Measurements from ENCODE around the gene CFAP46. TPM values are rescaled to one million over a fixed set of nuclear protein-coding genes. Genes with fewer than 3 reads are reported as not detected.

CFAP46 gene
- total and polyA plus RNA-seq, 2 of the 4 experiments (the other 2 are of a cell fraction) = 1.3 to 1.8 TPM

DNA sequence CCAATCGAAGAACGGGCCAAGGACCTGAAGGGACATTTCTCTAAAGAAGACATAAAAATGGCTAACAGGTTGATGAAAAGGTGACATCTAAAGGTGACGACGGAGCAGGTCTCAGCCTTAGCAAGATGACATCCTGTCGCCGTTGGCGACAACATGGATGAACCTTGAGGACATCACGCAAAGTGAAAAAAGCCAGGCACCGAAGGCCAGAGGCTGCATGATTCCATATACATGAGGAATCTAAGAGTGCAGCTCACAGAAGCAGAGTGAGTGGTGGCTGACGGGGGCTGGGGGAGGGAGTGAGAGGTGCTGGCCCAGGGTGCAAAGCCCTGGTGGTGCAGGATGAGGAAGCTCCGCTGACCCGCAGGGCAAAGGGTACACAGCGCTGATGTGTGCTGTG, 122.3 kb downstream of the CFAP46 start:
- intact Hi-C loops (cut with micrococcal nuclease) (no loop called here), in situ Hi-C loops (cut with MboI; ENCODE audit: low sequenced_read_pairs) (no loop called here), dilution Hi-C loops (cut with HindIII; ENCODE audit: low sequenced_read_pairs, unreplicated experiment) (no loop called here)
- Histone ChIP-seq H3K18ac (ENCODE audit: low read depth, low read length) (no peak overlapping the region), H2AK9ac (replicated peaks; ENCODE audit: low read depth, low read length, poor library complexity) (no peak overlapping the region), H2BK5ac (ENCODE audit: low read depth, low read length, poor library complexity, severe bottlenecking) (no peak overlapping the region), H2BK20ac (ENCODE audit: low read depth, low read length) (no peak overlapping the region), H4K91ac (ENCODE audit: insufficient read depth, low read depth, low read length) (no peak overlapping the region), H3K4me3 (ENCODE audit: insufficient read depth, low read depth, low read length) (no peak overlapping the region), H4K5ac (ENCODE audit: low read depth, low read length) (no peak overlapping the region), H3K4me1 (ENCODE audit: control insufficient read depth, insufficient read depth, low read length) (no peaks in the 10 kb centered on the region), H2BK15ac (ENCODE audit: low read depth, low read length) (no peak overlapping the region), H3K4ac (ENCODE audit: low read depth, low read length) (no peak overlapping the region), H2AK5ac (ENCODE audit: low read depth, low read length) (no peak overlapping the region), H3K9ac (ENCODE audit: low read depth, low read length) (no peak overlapping the region), H3K36me3 (ENCODE audit: control insufficient read depth, insufficient read depth, low read length) (no peaks in the 10 kb centered on the region), H3K27me3 (ENCODE audit: control insufficient read depth, insufficient read depth, low read length) (peaks cover 8% of the 10 kb centered on the region), H3K27ac (ENCODE audit: insufficient read depth, low read length) (no peak overlapping the region), H3K4me2 (ENCODE audit: low read depth, low read length) (no peak overlapping the region), H2AFZ (replicated peaks; ENCODE audit: low read length, poor library complexity) (no peak overlapping the region), H2BK120ac (ENCODE audit: low read depth, low read length) (no peak overlapping the region), H3K9me1 (ENCODE audit: insufficient read depth, low read length) (no peaks in the 10 kb centered on the region), H4K20me1 (ENCODE audit: insufficient read depth, low read length) (no peaks in the 10 kb centered on the region), H3K23ac (ENCODE audit: low read depth, low read length) (no peak overlapping the region), H3K56ac (ENCODE audit: extremely low read depth, insufficient read depth, low read length) (no peak overlapping the region), H3K14ac (replicated peaks; ENCODE audit: low read depth, low read length) (no peak overlapping the region), H3K79me1 (ENCODE audit: low read depth in 1 of 2, low read length in 2 of 2) (no peaks in the 10 kb centered on the region), H3K9me3 (ENCODE audit: control insufficient read depth, insufficient read depth, low read length) (peaks cover 2% of the 10 kb centered on the region; the same call in 1 of the 2 replicates), H4K8ac (ENCODE audit: low read depth in 2 of 2, low read length in 2 of 2) (no peak overlapping the region)
- BruUV-seq (replicated peaks) = no TSS peak
- ATAC-seq (ENCODE audit: low read depth) = no peak
- no peak for DNase-seq
- 83% methylated on average over 8 of the region's 13 CpGs; no CpG with 5 or more reads in 1 of the 2 experiments for WGBS, 2 experiments (ENCODE audit: extremely low coverage in 2 of 2, insufficient read length in 1 of 2)
- TF ChIP-seq FOS (IDR thresholded peaks at IDR 0.05; ENCODE audit: low read depth, low read length) = no peak
- no peak for TF ChIP-seq NFE2L2 (IDR thresholded peaks at IDR 0.05; ENCODE audit: low read depth, low read length)
- TF ChIP-seq MXI1 (IDR thresholded peaks at IDR 0.05; ENCODE audit: borderline replicate concordance, low read depth, low read length) = no peak
- no peak for TF ChIP-seq RCOR1 (IDR thresholded peaks at IDR 0.05; ENCODE audit: insufficient replicate concordance, low read length)
- TF ChIP-seq RFX5 (IDR thresholded peaks at IDR 0.05; ENCODE audit: low read depth, low read length) = no peak
- ChIA-PET POLR2A (ENCODE audit: unreplicated experiment) (no interaction called here), CTCF (no interaction called here)
